HepG2 (cell line): ENCODE measurements around the gene PCNA. TPM values are rescaled to one million over a fixed set of nuclear protein-coding genes. Genes with fewer than 3 reads are reported as not detected.

Experiments used
- CBX2 ChIP-seq, 2 experiments: fragments of 200-600 bp in 1 of 2; sonication (generic); formaldehyde crosslinking in 1 of 2; IDR thresholded peaks; 2 replicates each; pipeline versions ENCODE4 v1.7.0 to v1.8.1; 2018 to 2022; ENCODE audit warnings: low read depth in 2 of 2, low read length in 1 of 2, mild to moderate bottlenecking in 1 of 2, missing genetic modification reagents in 1 of 2
- KDM5B ChIP-seq: sonication (generic); formaldehyde crosslinking; IDR thresholded peaks from 2 replicates; pipeline ENCODE4 v1.4.0; 2020; ENCODE audit warnings: missing genetic modification reagents, mild to moderate bottlenecking, borderline replicate concordance
- KMT2A ChIP-seq: sonication (generic); formaldehyde crosslinking; IDR thresholded peaks from 2 replicates; pipeline ENCODE4 v1.4.0; 2020; ENCODE audit warnings: missing genetic modification reagents
- NR2F6 ChIP-seq, 2 experiments: IDR thresholded peaks; 2 replicates each; pipeline ENCODE4 v1.6.1; 2016; ENCODE audit warnings: antibody characterized with exemption in 1 of 2, mild to moderate bottlenecking in 1 of 2
- NR3C1 ChIP-seq: sonication (generic); formaldehyde crosslinking; IDR thresholded peaks from 2 replicates; pipeline ENCODE4 v1.4.0; 2020; ENCODE audit warnings: missing genetic modification reagents
- POLR2A ChIP-seq, 2 experiments: IDR thresholded peaks; 2 replicates each; pipeline ENCODE4 v1.6.1; 2011; ENCODE audit warnings: low read depth in 2 of 2, low read length in 2 of 2, mild to moderate bottlenecking in 1 of 2, moderate library complexity in 1 of 2; ENCODE audit not compliant: insufficient read depth in 1 of 2
- RARA ChIP-seq: IDR thresholded peaks from 2 replicates; pipeline ENCODE4 v1.6.1; 2016; ENCODE audit warnings: missing genetic modification reagents, missing compliant biosample characterization
- RBM22 ChIP-seq: fragments of 200-400 bp; formaldehyde crosslinking; optimal IDR thresholded peaks from 2 replicates; pipeline ENCODE3; 2017; ENCODE audit warnings: mild to moderate bottlenecking, low read length, moderate library complexity
- ZBTB20 ChIP-seq: sonication (generic); formaldehyde crosslinking; IDR thresholded peaks from 2 replicates; pipeline ENCODE4 v1.8.1; 2023; ENCODE audit warnings: missing genetic modification reagents, low read depth, mild to moderate bottlenecking, borderline replicate concordance
- ZBTB8A ChIP-seq: sonication (generic); formaldehyde crosslinking; IDR thresholded peaks from 2 replicates; pipeline ENCODE4 v1.4.0; 2020; ENCODE audit warnings: mild to moderate bottlenecking, low read depth, missing genetic modification reagents, borderline replicate concordance
- ZNF343 ChIP-seq: sonication (generic); formaldehyde crosslinking; IDR thresholded peaks from 2 replicates; pipeline ENCODE4 v1.4.0; 2020; ENCODE audit warnings: mild to moderate bottlenecking, missing genetic modification reagents
- polyA plus RNA-seq, 8 experiments: library from polyadenylated mRNA; depleted of rRNA in 3 of 8; stranded (reverse) in 7 of 8; unstranded in 1 of 8; fragments of >200 nt; fragmentation: Illumina TruSeq in 4 of 8; extraction: Trizol in 4 of 8; gene quantifications; 2 replicates each; pipeline versions ENCODE4 v1.2.1 to v1.2.3, GENCODE V29; 2011 to 2016; ENCODE audit warnings: low read depth in 4 of 8, missing spikeins in 1 of 8, mixed read lengths in 1 of 8; ENCODE audit not compliant: insufficient read depth in 1 of 8
- total RNA-seq, 5 experiments: library from RNA; depleted of rRNA; stranded (reverse); fragments of >200 nt; fragmentation: Illumina TruSeq; extraction: Trizol; gene quantifications; 2 replicates each; pipeline ENCODE4 v1.2.3, GENCODE V29; 2016; ENCODE audit warnings: low read depth in 1 of 5
- TF ChIP-seq, protein P1 (sequence below): sonication (generic); formaldehyde crosslinking; IDR thresholded peaks from 2 replicates; pipeline ENCODE4 v1.4.0; 2020; ENCODE audit warnings: mild to moderate bottlenecking, missing genetic modification reagents, borderline replicate concordance
- TF ChIP-seq, protein P2 (sequence below): sonication (generic); formaldehyde crosslinking; IDR thresholded peaks from 2 replicates; pipeline ENCODE4 v1.4.0; 2020; ENCODE audit warnings: missing genetic modification reagents
- TF ChIP-seq, protein P3 (sequence below): sonication (generic); formaldehyde crosslinking; conservative IDR thresholded peaks from 2 replicates; pipeline ENCODE4 v1.8.0; 2022; ENCODE audit warnings: missing genetic modification reagents
- TF ChIP-seq, protein P4 (sequence below): IDR thresholded peaks from 2 replicates; pipeline ENCODE4 v1.6.1; 2016; ENCODE audit warnings: mild to moderate bottlenecking
- TF ChIP-seq, protein P5 (sequence below): sonication (generic); formaldehyde crosslinking; IDR thresholded peaks from 2 replicates; pipeline ENCODE4 v1.8.0; 2022; ENCODE audit warnings: mild to moderate bottlenecking, missing genetic modification reagents, borderline replicate concordance
- TF ChIP-seq, protein P6 (sequence below): sonication (generic); formaldehyde crosslinking; IDR thresholded peaks from 2 replicates; pipeline ENCODE4 v1.5.1; 2020; ENCODE audit warnings: missing genetic modification reagents, mild to moderate bottlenecking, borderline replicate concordance

Gene PCNA
- total and polyA plus RNA-seq, 2 of the 13 experiments (the other 11 are each of a cell fraction or from before 2014, with no cell fraction given): 229 to 655 TPM

DNA sequence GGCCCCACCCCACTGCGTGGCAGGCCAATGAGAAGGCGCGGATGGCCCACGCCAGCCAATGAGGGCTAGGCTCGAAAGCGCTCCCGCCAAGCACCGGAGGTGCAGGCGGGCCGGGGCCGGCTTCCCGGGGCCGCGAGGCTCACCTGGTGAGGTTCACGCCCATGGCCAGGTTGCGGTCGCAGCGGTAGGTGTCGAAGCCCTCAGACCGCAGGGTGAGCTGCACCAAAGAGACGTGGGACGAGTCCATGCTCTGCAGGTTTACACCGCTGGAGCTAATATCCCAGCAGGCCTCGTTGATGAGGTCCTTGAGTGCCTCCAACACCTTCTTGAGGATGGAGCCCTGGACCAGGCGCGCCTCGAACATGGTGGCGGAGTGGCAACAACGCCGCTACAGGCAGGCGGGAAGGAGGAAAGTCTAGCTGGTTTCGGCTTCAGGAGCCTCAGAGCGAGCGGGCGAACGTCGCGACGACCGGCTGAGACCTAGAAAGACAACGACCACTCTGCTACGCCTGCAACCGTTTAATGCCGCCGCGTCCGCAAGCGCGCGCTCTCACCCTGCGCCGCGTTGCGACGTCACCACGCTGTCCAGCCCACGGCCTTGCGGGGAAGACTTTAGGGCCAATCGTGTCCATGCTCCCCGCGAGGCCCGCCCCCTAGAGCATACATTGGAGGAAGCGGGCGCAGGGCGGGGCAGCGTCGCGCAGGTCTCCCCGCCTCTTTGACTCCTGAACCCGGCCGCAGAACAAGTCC, at the start of gene PCNA (continued):
- TF ChIP-seq RBM22: no peak
- TF ChIP-seq, protein P1, sequence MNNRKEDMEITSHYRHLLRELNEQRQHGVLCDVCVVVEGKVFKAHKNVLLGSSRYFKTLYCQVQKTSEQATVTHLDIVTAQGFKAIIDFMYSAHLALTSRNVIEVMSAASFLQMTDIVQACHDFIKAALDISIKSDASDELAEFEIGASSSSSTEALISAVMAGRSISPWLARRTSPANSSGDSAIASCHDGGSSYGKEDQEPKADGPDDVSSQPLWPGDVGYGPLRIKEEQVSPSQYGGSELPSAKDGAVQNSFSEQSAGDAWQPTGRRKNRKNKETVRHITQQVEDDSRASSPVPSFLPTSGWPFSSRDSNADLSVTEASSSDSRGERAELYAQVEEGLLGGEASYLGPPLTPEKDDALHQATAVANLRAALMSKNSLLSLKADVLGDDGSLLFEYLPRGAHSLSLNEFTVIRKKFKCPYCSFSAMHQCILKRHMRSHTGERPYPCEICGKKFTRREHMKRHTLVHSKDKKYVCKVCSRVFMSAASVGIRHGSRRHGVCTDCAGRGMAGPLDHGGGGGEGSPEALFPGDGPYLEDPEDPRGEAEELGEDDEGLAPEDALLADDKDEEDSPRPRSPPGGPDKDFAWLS (CRISPR knock-in tag): peak; percentile 92; the same call in 1 of the 2 replicates
- no peak for TF ChIP-seq NR2F6 (IDR thresholded peaks at IDR 0.05)
- TF ChIP-seq NR2F6 (CRISPR knock-in tag; IDR thresholded peaks at IDR 0.05): peak; percentile 65; the same call in 1 of the 2 replicates
- TF ChIP-seq, protein P2, sequence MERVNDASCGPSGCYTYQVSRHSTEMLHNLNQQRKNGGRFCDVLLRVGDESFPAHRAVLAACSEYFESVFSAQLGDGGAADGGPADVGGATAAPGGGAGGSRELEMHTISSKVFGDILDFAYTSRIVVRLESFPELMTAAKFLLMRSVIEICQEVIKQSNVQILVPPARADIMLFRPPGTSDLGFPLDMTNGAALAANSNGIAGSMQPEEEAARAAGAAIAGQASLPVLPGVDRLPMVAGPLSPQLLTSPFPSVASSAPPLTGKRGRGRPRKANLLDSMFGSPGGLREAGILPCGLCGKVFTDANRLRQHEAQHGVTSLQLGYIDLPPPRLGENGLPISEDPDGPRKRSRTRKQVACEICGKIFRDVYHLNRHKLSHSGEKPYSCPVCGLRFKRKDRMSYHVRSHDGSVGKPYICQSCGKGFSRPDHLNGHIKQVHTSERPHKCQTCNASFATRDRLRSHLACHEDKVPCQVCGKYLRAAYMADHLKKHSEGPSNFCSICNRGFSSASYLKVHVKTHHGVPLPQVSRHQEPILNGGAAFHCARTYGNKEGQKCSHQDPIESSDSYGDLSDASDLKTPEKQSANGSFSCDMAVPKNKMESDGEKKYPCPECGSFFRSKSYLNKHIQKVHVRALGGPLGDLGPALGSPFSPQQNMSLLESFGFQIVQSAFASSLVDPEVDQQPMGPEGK (CRISPR knock-in tag): peak; percentile 74; the same call in 1 of the 2 replicates
- TF ChIP-seq KDM5B (CRISPR knock-in tag): peak; percentile 100
- TF ChIP-seq, protein P3, sequence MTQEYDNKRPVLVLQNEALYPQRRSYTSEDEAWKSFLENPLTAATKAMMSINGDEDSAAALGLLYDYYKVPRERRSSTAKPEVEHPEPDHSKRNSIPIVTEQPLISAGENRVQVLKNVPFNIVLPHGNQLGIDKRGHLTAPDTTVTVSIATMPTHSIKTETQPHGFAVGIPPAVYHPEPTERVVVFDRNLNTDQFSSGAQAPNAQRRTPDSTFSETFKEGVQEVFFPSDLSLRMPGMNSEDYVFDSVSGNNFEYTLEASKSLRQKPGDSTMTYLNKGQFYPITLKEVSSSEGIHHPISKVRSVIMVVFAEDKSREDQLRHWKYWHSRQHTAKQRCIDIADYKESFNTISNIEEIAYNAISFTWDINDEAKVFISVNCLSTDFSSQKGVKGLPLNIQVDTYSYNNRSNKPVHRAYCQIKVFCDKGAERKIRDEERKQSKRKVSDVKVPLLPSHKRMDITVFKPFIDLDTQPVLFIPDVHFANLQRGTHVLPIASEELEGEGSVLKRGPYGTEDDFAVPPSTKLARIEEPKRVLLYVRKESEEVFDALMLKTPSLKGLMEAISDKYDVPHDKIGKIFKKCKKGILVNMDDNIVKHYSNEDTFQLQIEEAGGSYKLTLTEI (CRISPR knock-in tag): no peak; the same call in 1 of the 2 replicates
- peak; percentile 94 for TF ChIP-seq KMT2A
- TF ChIP-seq CBX2 (IDR thresholded peaks at IDR 0.05; ENCODE audit: low read depth, low read length): no peak
- TF ChIP-seq CBX2 (CRISPR knock-in tag; IDR thresholded peaks at IDR 0.05; ENCODE audit: low read depth): peak; percentile 1; the same call in 1 of the 2 replicates
- TF ChIP-seq ZBTB20 (CRISPR knock-in tag): peak; percentile 96
- peak; percentile 100 for TF ChIP-seq POLR2A (IDR thresholded peaks at IDR 0.05; ENCODE audit: insufficient read depth in 1 of 2, low read depth in 2 of 2, low read length in 2 of 2)
- TF ChIP-seq ZNF343 (CRISPR knock-in tag): peak; percentile 98
- TF ChIP-seq, protein P4, sequence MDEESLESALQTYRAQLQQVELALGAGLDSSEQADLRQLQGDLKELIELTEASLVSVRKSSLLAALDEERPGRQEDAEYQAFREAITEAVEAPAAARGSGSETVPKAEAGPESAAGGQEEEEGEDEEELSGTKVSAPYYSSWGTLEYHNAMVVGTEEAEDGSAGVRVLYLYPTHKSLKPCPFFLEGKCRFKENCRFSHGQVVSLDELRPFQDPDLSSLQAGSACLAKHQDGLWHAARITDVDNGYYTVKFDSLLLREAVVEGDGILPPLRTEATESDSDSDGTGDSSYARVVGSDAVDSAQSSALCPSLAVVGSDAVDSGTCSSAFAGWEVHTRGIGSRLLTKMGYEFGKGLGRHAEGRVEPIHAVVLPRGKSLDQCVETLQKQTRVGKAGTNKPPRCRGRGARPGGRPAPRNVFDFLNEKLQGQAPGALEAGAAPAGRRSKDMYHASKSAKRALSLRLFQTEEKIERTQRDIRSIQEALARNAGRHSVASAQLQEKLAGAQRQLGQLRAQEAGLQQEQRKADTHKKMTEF: peak; percentile 99
- TF ChIP-seq RARA (CRISPR knock-in tag): peak; percentile 32; the same call in 1 of the 2 replicates
- TF ChIP-seq, protein P5, sequence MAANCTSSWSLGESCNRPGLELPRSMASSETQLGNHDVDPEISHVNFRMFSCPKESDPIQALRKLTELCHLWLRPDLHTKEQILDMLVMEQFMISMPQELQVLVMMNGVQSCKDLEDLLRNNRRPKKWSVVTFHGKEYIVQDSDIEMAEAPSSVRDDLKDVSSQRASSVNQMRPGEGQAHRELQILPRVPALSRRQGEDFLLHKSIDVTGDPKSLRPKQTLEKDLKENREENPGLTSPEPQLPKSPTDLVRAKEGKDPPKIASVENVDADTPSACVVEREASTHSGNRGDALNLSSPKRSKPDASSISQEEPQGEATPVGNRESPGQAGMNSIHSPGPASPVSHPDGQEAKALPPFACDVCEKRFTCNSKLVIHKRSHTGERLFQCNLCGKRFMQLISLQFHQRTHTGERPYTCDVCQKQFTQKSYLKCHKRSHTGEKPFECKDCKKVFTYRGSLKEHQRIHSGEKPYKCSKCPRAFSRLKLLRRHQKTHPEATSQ (CRISPR knock-in tag): peak; percentile 97
- TF ChIP-seq, protein P6, sequence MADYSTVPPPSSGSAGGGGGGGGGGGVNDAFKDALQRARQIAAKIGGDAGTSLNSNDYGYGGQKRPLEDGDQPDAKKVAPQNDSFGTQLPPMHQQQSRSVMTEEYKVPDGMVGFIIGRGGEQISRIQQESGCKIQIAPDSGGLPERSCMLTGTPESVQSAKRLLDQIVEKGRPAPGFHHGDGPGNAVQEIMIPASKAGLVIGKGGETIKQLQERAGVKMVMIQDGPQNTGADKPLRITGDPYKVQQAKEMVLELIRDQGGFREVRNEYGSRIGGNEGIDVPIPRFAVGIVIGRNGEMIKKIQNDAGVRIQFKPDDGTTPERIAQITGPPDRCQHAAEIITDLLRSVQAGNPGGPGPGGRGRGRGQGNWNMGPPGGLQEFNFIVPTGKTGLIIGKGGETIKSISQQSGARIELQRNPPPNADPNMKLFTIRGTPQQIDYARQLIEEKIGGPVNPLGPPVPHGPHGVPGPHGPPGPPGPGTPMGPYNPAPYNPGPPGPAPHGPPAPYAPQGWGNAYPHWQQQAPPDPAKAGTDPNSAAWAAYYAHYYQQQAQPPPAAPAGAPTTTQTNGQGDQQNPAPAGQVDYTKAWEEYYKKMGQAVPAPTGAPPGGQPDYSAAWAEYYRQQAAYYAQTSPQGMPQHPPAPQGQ (CRISPR knock-in tag): peak; percentile 85; the same call in 1 of the 2 replicates
- peak; percentile 95; the same call in 1 of the 2 replicates for TF ChIP-seq ZBTB8A (CRISPR knock-in tag)
- TF ChIP-seq NR3C1 (CRISPR knock-in tag): no peak
